ENCODE results near the gene SMIM5. TPM values are rescaled to one million over a fixed set of nuclear protein-coding genes. Genes with fewer than 3 reads are reported as not detected.

Gene SMIM5
- polyA plus RNA-seq, 1 donor from 2014 or later, result 0.59 TPM

DNA sequence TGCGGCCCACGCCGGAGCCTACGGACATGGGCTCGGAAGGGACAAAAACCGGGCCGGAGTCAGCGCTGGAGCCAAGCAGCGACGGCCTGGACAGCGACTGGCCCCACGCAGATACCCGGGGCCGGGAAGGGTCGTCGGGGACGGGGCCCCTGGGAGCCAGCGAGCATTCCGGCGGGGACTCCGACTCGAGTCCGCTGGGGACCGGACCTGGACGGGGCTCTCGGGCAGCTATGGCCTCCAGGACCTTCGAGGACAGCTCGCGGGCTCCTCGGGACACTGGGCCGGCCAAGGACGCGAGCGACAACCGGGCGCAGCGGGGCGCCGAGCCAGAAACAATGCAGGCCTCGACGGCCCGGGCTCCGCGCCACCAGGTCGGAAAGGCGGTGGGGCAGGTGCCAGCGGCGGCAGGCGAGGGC is 44.6 kb upstream of the SMIM5 start (continued):
- TF ChIP-seq EP300 (conservative IDR thresholded peaks at IDR 0.05; ENCODE audit: poor library complexity, severe bottlenecking), result no peak

DNA sequence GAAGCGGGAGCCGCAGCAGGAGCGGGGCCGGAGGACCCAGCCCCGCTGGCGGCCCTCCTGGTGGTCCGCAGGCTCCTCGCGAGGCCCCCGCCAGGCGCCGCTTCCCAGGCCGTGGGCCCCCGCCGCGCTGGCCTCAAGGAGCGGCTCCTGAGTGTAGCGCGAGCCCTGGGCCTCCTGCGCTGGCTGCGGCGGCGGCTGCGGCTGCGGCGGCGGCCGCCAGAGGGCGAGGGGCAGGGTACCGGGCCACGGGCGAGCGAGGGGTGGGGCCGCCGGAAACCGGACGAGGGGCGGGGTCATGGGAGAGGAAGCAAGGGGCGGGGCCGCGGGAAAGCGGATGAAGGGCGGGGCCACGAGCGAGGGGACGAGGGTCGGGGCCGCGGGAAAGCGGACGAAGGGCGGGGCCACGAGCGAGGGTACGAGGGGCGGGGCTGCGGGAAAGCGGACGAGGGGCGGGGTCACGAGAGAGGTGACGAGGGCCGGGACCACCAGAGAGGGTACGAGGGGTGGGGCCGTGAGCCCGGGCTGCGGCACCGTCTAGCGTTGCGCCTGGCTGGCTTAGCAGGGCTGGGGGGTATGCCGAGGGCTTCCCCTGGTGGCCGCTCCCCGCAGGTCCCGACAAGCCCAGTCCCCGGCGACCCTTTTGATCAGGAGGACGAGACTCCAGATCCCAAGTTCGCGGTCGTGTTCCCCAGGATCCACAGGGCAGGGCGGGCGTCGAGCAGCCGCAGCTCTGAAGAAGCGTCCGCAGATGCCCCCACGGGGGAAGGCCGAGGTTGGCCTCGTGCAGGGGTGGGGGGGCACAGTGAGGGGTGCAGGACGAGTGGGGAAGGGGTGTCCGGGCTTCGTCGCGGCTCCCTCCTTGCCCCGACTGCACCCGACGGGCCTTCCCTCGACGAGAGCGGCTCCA is 44.0 kb upstream of the SMIM5 start:
- no peak overlapping the region for H3K27ac ChIP-seq (ENCODE audit: low read length)
- H3K9ac ChIP-seq (ENCODE audit: low read length), result peak overlapping the region; percentile 34
- H3K9me2 ChIP-seq (ENCODE audit: insufficient read depth, low read length), result no peaks in the 10 kb centered on the region
- no peaks in the 10 kb centered on the region for H3K36me3 ChIP-seq (ENCODE audit: insufficient read depth, low read length)
- H4K20me1 ChIP-seq (ENCODE audit: insufficient read depth), result no peaks in the 10 kb centered on the region
- H3K9me3 ChIP-seq (ENCODE audit: low read length), result no peaks in the 10 kb centered on the region
- H3K4me2 ChIP-seq (ENCODE audit: low read length), result no peak overlapping the region
- peaks cover 25% of the 10 kb centered on the region for H3K27me3 ChIP-seq (ENCODE audit: insufficient read depth, low read depth, low read length)
- H3K4me3 ChIP-seq (ENCODE audit: low read length), result peak overlapping the region; percentile 64
- H3F3A ChIP-seq (ENCODE audit: insufficient read depth, low read length, poor library complexity, severe bottlenecking), result no peaks in the 10 kb centered on the region
- no peak overlapping the region for H2AFZ ChIP-seq (ENCODE audit: low read depth, low read length)
- no peak for TF ChIP-seq TAF1 (IDR thresholded peaks at IDR 0.05; ENCODE audit: low read depth)
- TF ChIP-seq MXI1 (conservative IDR thresholded peaks at IDR 0.05; ENCODE audit: poor library complexity, severe bottlenecking), result no peak
- TF ChIP-seq EZH2 (IDR thresholded peaks at IDR 0.05; ENCODE audit: borderline replicate concordance, insufficient read depth, low read length, poor library complexity, severe bottlenecking), result no peak
- no peak for TF ChIP-seq SMC3 (conservative IDR thresholded peaks at IDR 0.05; ENCODE audit: poor library complexity)
- TF ChIP-seq, protein P1, sequence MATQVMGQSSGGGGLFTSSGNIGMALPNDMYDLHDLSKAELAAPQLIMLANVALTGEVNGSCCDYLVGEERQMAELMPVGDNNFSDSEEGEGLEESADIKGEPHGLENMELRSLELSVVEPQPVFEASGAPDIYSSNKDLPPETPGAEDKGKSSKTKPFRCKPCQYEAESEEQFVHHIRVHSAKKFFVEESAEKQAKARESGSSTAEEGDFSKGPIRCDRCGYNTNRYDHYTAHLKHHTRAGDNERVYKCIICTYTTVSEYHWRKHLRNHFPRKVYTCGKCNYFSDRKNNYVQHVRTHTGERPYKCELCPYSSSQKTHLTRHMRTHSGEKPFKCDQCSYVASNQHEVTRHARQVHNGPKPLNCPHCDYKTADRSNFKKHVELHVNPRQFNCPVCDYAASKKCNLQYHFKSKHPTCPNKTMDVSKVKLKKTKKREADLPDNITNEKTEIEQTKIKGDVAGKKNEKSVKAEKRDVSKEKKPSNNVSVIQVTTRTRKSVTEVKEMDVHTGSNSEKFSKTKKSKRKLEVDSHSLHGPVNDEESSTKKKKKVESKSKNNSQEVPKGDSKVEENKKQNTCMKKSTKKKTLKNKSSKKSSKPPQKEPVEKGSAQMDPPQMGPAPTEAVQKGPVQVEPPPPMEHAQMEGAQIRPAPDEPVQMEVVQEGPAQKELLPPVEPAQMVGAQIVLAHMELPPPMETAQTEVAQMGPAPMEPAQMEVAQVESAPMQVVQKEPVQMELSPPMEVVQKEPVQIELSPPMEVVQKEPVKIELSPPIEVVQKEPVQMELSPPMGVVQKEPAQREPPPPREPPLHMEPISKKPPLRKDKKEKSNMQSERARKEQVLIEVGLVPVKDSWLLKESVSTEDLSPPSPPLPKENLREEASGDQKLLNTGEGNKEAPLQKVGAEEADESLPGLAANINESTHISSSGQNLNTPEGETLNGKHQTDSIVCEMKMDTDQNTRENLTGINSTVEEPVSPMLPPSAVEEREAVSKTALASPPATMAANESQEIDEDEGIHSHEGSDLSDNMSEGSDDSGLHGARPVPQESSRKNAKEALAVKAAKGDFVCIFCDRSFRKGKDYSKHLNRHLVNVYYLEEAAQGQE (IDR thresholded peaks at IDR 0.05; ENCODE audit: borderline replicate concordance), result no peak
- TF ChIP-seq RAD21 (conservative IDR thresholded peaks at IDR 0.05), result no peak
- no peak for TF ChIP-seq EP300 (conservative IDR thresholded peaks at IDR 0.05; ENCODE audit: poor library complexity, severe bottlenecking)
- TF ChIP-seq, protein P2, sequence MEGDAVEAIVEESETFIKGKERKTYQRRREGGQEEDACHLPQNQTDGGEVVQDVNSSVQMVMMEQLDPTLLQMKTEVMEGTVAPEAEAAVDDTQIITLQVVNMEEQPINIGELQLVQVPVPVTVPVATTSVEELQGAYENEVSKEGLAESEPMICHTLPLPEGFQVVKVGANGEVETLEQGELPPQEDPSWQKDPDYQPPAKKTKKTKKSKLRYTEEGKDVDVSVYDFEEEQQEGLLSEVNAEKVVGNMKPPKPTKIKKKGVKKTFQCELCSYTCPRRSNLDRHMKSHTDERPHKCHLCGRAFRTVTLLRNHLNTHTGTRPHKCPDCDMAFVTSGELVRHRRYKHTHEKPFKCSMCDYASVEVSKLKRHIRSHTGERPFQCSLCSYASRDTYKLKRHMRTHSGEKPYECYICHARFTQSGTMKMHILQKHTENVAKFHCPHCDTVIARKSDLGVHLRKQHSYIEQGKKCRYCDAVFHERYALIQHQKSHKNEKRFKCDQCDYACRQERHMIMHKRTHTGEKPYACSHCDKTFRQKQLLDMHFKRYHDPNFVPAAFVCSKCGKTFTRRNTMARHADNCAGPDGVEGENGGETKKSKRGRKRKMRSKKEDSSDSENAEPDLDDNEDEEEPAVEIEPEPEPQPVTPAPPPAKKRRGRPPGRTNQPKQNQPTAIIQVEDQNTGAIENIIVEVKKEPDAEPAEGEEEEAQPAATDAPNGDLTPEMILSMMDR (IDR thresholded peaks at IDR 0.05; ENCODE audit: poor library complexity, severe bottlenecking), result no peak
- TF ChIP-seq POLR2AphosphoS5 (IDR thresholded peaks at IDR 0.05), result no peak
- no peaks in the 10 kb centered on the region for H3K79me2 ChIP-seq (replicated peaks; ENCODE audit: insufficient read depth, low read length)

DNA sequence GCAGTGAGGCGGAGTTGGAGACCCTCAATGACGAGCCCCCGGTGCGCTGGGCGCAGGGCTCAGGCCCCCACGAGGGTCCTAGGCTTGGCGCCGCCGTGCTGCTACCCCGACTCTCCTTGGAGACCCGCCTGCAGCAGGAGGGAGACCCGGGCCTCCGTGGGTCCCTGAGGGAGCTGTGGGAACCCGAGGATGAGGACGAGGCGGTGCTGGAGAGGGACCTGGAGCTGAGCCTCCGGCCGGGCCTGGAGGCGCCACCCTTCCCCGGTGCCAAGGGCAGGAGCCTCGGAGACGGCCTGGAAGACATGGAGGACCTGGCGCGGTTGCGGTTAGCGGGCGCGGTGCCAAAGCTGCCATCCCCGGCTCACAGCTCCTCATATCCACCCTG is 43.3 kb upstream of the SMIM5 start:
- Histone ChIP-seq H3K4me2 (ENCODE audit: low read length) (no peak overlapping the region), H2AFZ (ENCODE audit: low read depth, low read length) (no peak overlapping the region), H3K27ac (ENCODE audit: low read length) (no peak overlapping the region)

More for the DNA sequence above, 43.3 kb upstream of the SMIM5 start:
- TF ChIP-seq, protein P2 (IDR thresholded peaks at IDR 0.05; ENCODE audit: poor library complexity, severe bottlenecking), result no peak
- TF ChIP-seq EZH2 (IDR thresholded peaks at IDR 0.05; ENCODE audit: borderline replicate concordance, insufficient read depth, low read length, poor library complexity, severe bottlenecking) (no peak), MXI1 (conservative IDR thresholded peaks at IDR 0.05; ENCODE audit: poor library complexity, severe bottlenecking) (no peak), RAD21 (conservative IDR thresholded peaks at IDR 0.05) (no peak), TAF1 (IDR thresholded peaks at IDR 0.05; ENCODE audit: low read depth) (no peak), POLR2AphosphoS5 (IDR thresholded peaks at IDR 0.05) (no peak), SMC3 (conservative IDR thresholded peaks at IDR 0.05; ENCODE audit: poor library complexity) (no peak)
- TF ChIP-seq, protein P1 (IDR thresholded peaks at IDR 0.05; ENCODE audit: borderline replicate concordance), result no peak
- H3K9me2 ChIP-seq (ENCODE audit: insufficient read depth, low read length), result no peaks in the 10 kb centered on the region
- peaks cover 25% of the 10 kb centered on the region for H3K27me3 ChIP-seq (ENCODE audit: insufficient read depth, low read depth, low read length)
- no peaks in the 10 kb centered on the region for H3K79me2 ChIP-seq (replicated peaks; ENCODE audit: insufficient read depth, low read length)
- no peaks in the 10 kb centered on the region for H4K20me1 ChIP-seq (ENCODE audit: insufficient read depth)
- H3K9me3 ChIP-seq (ENCODE audit: low read length), result no peaks in the 10 kb centered on the region
- no peaks in the 10 kb centered on the region for H3F3A ChIP-seq (ENCODE audit: insufficient read depth, low read length, poor library complexity, severe bottlenecking)
- H3K36me3 ChIP-seq (ENCODE audit: insufficient read depth, low read length), result no peaks in the 10 kb centered on the region
- H3K9ac ChIP-seq (ENCODE audit: low read length), result no peak overlapping the region
- peak overlapping the region; percentile 64 for H3K4me3 ChIP-seq (ENCODE audit: low read length)
